ENCODE results near the gene SMU1. TPM values are rescaled to one million over a fixed set of nuclear protein-coding genes. Genes with fewer than 3 reads are reported as not detected.

Gene SMU1
- total and polyA plus RNA-seq, 2 of the 13 experiments (the other 11 are each of a cell fraction or from before 2014, with no cell fraction given) = 12.9 to 36.6 TPM

DNA sequence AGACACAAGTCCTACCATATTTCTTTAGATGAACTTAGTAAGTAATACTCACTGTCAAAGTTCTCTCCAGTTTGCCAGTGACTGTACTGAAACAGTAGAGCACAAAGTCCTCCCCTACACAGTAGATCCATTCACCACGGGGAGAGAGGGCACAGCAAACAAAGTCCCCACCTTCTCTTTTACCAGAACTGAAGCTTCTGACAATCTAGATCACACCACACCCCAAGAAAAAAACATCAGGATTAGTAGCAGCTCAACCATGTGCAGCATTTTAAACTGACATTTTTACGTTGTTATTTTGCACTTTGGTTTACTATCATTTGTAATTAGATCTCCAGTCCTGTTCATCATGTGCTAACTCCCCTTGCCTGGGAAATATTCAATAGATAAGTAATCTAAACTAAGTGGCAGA is 28.4 kb downstream of the SMU1 start (continued):
- no peak for TF ChIP-seq KLF9 (CRISPR knock-in tag; IDR thresholded peaks at IDR 0.05; ENCODE audit: low read depth)
- TF ChIP-seq, protein P1, sequence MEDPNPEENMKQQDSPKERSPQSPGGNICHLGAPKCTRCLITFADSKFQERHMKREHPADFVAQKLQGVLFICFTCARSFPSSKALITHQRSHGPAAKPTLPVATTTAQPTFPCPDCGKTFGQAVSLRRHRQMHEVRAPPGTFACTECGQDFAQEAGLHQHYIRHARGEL (CRISPR knock-in tag; IDR thresholded peaks at IDR 0.05) = no peak
- no peak for TF ChIP-seq ZNF280B (CRISPR knock-in tag; IDR thresholded peaks at IDR 0.05; ENCODE audit: borderline replicate concordance)
- TF ChIP-seq CEBPB (IDR thresholded peaks at IDR 0.05; ENCODE audit: borderline replicate concordance, low read depth, low read length) = no peak
- TF ChIP-seq ARNTL (CRISPR knock-in tag; IDR thresholded peaks at IDR 0.05) = peak; percentile 39; the same call in 1 of the 2 replicates
- TF ChIP-seq ZFX (CRISPR knock-in tag; IDR thresholded peaks at IDR 0.05; ENCODE audit: low read depth) = no peak
- TF ChIP-seq ZNF746 (CRISPR knock-in tag; IDR thresholded peaks at IDR 0.05) = peak; percentile 97
- no peak for TF ChIP-seq XBP1 (CRISPR knock-in tag; IDR thresholded peaks at IDR 0.05)
- TF ChIP-seq CHCHD3 (CRISPR knock-in tag; IDR thresholded peaks at IDR 0.05) = no peak
- no peak for TF ChIP-seq PCBP2 (optimal IDR thresholded peaks at IDR 0.05; ENCODE audit: low read depth, low read length, poor library complexity, severe bottlenecking)
- 0 out of 2 replicates have a peak, but pooled peaks have one; percentile 41 for TF ChIP-seq KAT7 (CRISPR knock-in tag; IDR thresholded peaks at IDR 0.05; ENCODE audit: borderline replicate concordance)
- TF ChIP-seq ZBTB21 (CRISPR knock-in tag; IDR thresholded peaks at IDR 0.05) = no peak
- TF ChIP-seq NR2F6 (IDR thresholded peaks at IDR 0.05) = no peak
- TF ChIP-seq NR2F6 (CRISPR knock-in tag; IDR thresholded peaks at IDR 0.05) = peak; percentile 21; the same call in 1 of the 2 replicates
- no peak for TF ChIP-seq ZNF234 (CRISPR knock-in tag; conservative IDR thresholded peaks at IDR 0.05)
- peak; percentile 15 to 64; a peak in 2 of 4 replicates for TF ChIP-seq EP300 (IDR thresholded peaks at IDR 0.05; ENCODE audit: low read depth in 2 of 2, low read length in 2 of 2)
- TF ChIP-seq EP300 (CRISPR knock-in tag; IDR thresholded peaks at IDR 0.05; ENCODE audit: borderline replicate concordance) = no peak
- no peak for TF ChIP-seq BCLAF1 (IDR thresholded peaks at IDR 0.05)
- TF ChIP-seq ZNF83 (CRISPR knock-in tag; IDR thresholded peaks at IDR 0.05; ENCODE audit: borderline replicate concordance) = no peak
- TF ChIP-seq, protein P2, sequence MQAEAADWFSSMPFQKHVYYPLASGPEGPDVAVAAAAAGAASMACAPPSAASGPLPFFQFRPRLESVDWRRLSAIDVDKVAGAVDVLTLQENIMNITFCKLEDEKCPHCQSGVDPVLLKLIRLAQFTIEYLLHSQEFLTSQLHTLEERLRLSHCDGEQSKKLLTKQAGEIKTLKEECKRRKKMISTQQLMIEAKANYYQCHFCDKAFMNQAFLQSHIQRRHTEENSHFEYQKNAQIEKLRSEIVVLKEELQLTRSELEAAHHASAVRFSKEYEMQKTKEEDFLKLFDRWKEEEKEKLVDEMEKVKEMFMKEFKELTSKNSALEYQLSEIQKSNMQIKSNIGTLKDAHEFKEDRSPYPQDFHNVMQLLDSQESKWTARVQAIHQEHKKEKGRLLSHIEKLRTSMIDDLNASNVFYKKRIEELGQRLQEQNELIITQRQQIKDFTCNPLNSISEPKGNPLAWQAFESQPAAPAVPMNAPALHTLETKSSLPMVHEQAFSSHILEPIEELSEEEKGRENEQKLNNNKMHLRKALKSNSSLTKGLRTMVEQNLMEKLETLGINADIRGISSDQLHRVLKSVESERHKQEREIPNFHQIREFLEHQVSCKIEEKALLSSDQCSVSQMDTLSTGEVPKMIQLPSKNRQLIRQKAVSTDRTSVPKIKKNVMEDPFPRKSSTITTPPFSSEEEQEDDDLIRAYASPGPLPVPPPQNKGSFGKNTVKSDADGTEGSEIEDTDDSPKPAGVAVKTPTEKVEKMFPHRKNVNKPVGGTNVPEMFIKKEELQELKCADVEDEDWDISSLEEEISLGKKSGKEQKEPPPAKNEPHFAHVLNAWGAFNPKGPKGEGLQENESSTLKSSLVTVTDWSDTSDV (CRISPR knock-in tag; IDR thresholded peaks at IDR 0.05) = no peak
- no peak for TF ChIP-seq ZNF160 (CRISPR knock-in tag; IDR thresholded peaks at IDR 0.05)
- no peak for TF ChIP-seq ZNF263 (CRISPR knock-in tag; IDR thresholded peaks at IDR 0.05)
- TF ChIP-seq KMT2B (CRISPR knock-in tag; IDR thresholded peaks at IDR 0.05) = no peak
- no peak for TF ChIP-seq NFRKB (IDR thresholded peaks at IDR 0.05)
- TF ChIP-seq NCOA5 (CRISPR knock-in tag; IDR thresholded peaks at IDR 0.05) = no peak
- peak; percentile 82 for TF ChIP-seq GATAD2A (CRISPR knock-in tag; IDR thresholded peaks at IDR 0.05)
- TF ChIP-seq ZNF232 (CRISPR knock-in tag; IDR thresholded peaks at IDR 0.05; ENCODE audit: borderline replicate concordance) = no peak
- TF ChIP-seq ZNF446 (CRISPR knock-in tag; IDR thresholded peaks at IDR 0.05) = no peak
